ENCODE measurements around the gene ERV3-1.
"Not testable (repeated sequence)": the region's sequence is repeated elsewhere in the genome, so short reads cannot be mapped to it uniquely, and the experiment has no call there.

The ERV3-1 gene

DNA sequence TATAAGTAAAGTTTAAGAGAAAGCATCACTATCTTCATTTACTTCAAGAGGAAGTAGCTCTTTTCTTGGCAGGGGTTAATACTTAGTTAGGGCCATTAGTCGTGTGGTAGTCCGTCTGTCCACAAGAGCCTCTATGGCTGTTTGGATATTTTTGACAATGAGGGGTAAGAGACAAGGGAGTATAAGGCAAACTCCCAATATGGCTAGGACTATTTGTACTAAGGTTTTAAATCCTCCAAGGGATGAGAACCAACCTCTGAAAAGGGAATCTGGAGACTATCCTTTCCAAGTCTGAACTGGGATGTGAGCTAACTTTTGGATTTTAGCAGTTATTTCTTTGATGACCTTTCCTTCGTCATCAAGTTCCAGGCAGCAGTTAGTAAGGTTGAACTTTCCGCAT is 15.6 kb downstream of the ERV3-1 start, which contains the start of gene ZNF117:
ZNF117 (minus strand) TSS at position 101 of the 400 bp plus-strand sequence.
- H3K27ac ChIP-seq (ENCODE audit: low read depth in 2 of 2, low read length in 2 of 2): no peak within 1 kb of the TSS
- peaks cover 0 to 28% of the 10 kb centered on the region in 2 donors for H3K9me3 ChIP-seq (ENCODE audit: control insufficient read depth in 2 of 2, low read length in 2 of 2)
- H3K27me3 ChIP-seq (ENCODE audit: control insufficient read depth in 2 of 2, insufficient read depth in 2 of 2, low read length in 2 of 2): no peaks in the 10 kb centered on the region

DNA sequence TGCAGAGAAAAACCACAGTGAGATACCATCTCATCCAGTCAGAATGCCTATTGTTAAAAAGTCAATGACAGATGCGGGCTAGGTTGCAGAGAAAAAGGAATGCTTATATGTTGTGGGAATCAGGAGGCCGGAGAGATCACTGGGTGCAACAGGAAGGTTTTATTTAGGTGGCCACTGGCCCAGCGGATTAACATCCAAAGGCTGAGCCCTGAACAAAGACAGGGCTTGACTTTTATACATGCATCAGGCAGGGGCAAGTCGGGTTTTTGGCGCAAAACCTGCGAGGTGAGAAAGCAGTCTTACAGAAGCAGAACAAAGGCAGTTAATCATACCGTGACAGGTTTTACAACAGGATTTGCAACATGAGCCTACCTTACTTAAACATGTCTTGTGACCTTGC is 16.3 kb downstream of the ERV3-1 start:
- Histone ChIP-seq H3K27me3 (ENCODE audit: control insufficient read depth in 2 of 2, insufficient read depth in 2 of 2, low read length in 2 of 2) (no peaks in the 10 kb centered on the region), H3K9ac (ENCODE audit: low read depth in 1 of 2, low read length in 2 of 2) (no peak overlapping the region), H3K27ac (ENCODE audit: low read depth in 2 of 2, low read length in 2 of 2) (no peak overlapping the region), H3K4me3 (ENCODE audit: low read length in 2 of 2) (no peak overlapping the region), H3K4me1 (ENCODE audit: control insufficient read depth in 2 of 2, insufficient read depth in 2 of 2, low read length in 2 of 2) (no peaks in the 10 kb centered on the region), H3K9me3 (ENCODE audit: control insufficient read depth in 2 of 2, low read length in 2 of 2) (peaks cover 0 to 28% of the 10 kb centered on the region in 2 donors), H3K36me3 (ENCODE audit: control insufficient read depth in 2 of 2, insufficient read depth in 2 of 2, low read length in 2 of 2) (peaks cover 0 to 8% of the 10 kb centered on the region in 2 donors)

More for the DNA sequence above, 15.6 kb downstream of the ERV3-1 start, which contains the start of gene ZNF117:
- no peak within 1 kb of the TSS for H3K4me3 ChIP-seq (ENCODE audit: low read length in 2 of 2)
- H3K9ac ChIP-seq (ENCODE audit: low read depth in 1 of 2, low read length in 2 of 2): no peak within 1 kb of the TSS
- peaks cover 0 to 8% of the 10 kb centered on the region in 2 donors for H3K36me3 ChIP-seq (ENCODE audit: control insufficient read depth in 2 of 2, insufficient read depth in 2 of 2, low read length in 2 of 2)
- H3K4me1 ChIP-seq (ENCODE audit: control insufficient read depth in 2 of 2, insufficient read depth in 2 of 2, low read length in 2 of 2): no peaks in the 10 kb centered on the region

DNA sequence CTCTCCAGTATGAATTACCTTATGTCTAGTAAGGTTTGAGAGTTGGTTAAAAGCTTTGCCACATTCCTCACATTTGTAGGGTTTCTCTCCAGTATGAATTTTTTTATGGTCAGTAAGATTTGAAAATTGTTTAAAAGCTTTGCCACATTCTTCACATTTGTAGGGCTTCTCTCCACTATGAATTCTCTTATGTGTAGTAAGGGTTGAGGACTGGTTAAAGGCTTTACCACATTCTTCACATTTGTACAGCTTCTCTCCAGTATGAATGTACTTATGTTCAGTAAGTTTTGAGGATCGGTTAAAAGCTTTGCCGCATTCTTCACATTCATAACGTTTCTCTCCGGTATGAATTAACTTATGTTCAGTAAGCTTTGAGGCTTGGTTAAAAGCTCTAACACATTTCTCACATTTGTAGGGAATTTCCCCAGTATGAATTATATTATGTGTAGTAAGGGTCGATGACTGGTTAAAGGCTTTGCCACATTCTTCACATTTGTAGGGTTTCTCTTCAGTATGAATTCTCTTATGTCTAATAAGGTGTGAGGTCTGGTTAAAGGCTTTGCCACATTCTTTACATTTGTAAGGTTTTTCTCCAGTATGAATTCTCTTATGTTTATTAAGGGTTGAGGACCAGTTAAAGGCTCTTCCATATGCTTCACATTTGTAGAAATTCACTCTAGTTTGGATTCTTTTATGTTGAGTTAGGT is 27.8 kb downstream of the ERV3-1 start:
- peaks cover 19% of the 10 kb centered on the region in 2 donors for H3K36me3 ChIP-seq (ENCODE audit: control insufficient read depth in 2 of 2, insufficient read depth in 2 of 2, low read length in 2 of 2)
- H3K9ac ChIP-seq (ENCODE audit: low read depth in 1 of 2, low read length in 2 of 2): no peak overlapping the region
- peaks cover 35 to 37% of the 10 kb centered on the region in 2 donors for H3K9me3 ChIP-seq (ENCODE audit: control insufficient read depth in 2 of 2, low read length in 2 of 2)
- no peaks in the 10 kb centered on the region for H3K27me3 ChIP-seq (ENCODE audit: control insufficient read depth in 2 of 2, insufficient read depth in 2 of 2, low read length in 2 of 2)
- H3K27ac ChIP-seq (ENCODE audit: low read depth in 2 of 2, low read length in 2 of 2): no peak overlapping the region
- H3K4me1 ChIP-seq (ENCODE audit: control insufficient read depth in 2 of 2, insufficient read depth in 2 of 2, low read length in 2 of 2): no peaks in the 10 kb centered on the region
- no peak overlapping the region for H3K4me3 ChIP-seq (ENCODE audit: low read length in 2 of 2)

DNA sequence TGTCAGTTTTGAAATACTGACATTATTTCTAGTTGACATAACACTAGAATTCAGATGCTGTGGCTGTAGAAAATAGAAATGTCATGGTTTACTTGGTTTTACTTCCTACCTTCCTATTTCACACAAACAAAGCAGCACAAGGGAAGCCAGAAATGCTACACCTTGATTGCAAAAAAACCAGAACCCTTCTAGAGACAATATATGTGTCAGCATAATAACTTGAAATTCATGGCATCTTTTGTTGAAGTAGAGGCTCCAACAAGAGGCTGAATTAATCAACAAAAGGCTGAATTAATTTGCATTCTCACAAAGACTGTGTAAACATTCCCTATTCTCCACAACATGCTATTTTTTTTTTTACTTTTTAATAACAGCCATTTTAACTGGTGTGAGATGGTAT is 40.9 kb downstream of the ERV3-1 start:
- Histone ChIP-seq H3K4me1 (ENCODE audit: control insufficient read depth in 2 of 2, insufficient read depth in 2 of 2, low read length in 2 of 2) (no peaks in the 10 kb centered on the region), H3K9ac (ENCODE audit: low read depth in 1 of 2, low read length in 2 of 2) (no peak overlapping the region), H3K9me3 (ENCODE audit: control insufficient read depth in 2 of 2, low read length in 2 of 2) (no peaks in the 10 kb centered on the region), H3K27ac (ENCODE audit: low read depth in 2 of 2, low read length in 2 of 2) (no peak overlapping the region), H3K4me3 (ENCODE audit: low read length in 2 of 2) (no peak overlapping the region), H3K27me3 (ENCODE audit: control insufficient read depth in 2 of 2, insufficient read depth in 2 of 2, low read length in 2 of 2) (no peaks in the 10 kb centered on the region), H3K36me3 (ENCODE audit: control insufficient read depth in 2 of 2, insufficient read depth in 2 of 2, low read length in 2 of 2) (no peaks in the 10 kb centered on the region)

DNA sequence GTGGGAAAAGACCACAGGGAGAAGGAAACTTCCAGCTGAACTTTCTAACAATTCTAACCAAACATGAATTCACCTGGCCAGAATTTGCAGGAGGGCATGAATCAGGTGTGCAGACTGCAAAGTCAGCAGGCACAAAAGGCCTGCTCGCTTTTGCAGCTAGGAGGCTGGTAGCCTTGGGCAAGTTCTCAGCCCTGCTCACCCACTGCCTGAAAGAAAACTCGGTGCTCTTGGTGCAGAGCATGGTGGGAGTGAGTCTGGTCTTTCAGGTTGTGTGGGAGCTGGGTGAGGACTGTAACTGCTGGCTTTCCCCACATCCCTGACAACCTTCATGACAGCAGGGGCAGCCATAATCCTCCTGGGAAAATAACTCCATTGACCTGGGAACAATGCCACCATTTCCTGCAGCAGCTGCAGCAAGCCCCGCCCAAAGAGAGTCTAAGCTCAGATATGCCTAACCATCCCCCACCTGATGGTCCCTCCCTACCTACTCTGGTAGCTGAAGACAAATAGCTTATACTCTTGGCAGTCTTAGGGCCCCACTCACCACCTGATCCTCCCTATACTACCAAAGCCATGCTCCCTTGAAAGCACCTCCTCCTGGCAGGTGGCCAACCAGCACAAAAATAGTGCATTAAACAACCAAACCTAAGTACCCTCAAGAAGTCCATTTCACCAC is 47.3 kb downstream of the ERV3-1 start:
- Histone ChIP-seq H3K9me3 (ENCODE audit: control insufficient read depth in 2 of 2, low read length in 2 of 2) (no peaks in the 10 kb centered on the region), H3K4me3 (ENCODE audit: low read length in 2 of 2) (no peak overlapping the region), H3K27ac (ENCODE audit: low read depth in 2 of 2, low read length in 2 of 2) (no peak overlapping the region), H3K9ac (ENCODE audit: low read depth in 1 of 2, low read length in 2 of 2) (no peak overlapping the region), H3K27me3 (ENCODE audit: control insufficient read depth in 2 of 2, insufficient read depth in 2 of 2, low read length in 2 of 2) (no peaks in the 10 kb centered on the region), H3K36me3 (ENCODE audit: control insufficient read depth in 2 of 2, insufficient read depth in 2 of 2, low read length in 2 of 2) (no peaks in the 10 kb centered on the region), H3K4me1 (ENCODE audit: control insufficient read depth in 2 of 2, insufficient read depth in 2 of 2, low read length in 2 of 2) (no peaks in the 10 kb centered on the region)

DNA sequence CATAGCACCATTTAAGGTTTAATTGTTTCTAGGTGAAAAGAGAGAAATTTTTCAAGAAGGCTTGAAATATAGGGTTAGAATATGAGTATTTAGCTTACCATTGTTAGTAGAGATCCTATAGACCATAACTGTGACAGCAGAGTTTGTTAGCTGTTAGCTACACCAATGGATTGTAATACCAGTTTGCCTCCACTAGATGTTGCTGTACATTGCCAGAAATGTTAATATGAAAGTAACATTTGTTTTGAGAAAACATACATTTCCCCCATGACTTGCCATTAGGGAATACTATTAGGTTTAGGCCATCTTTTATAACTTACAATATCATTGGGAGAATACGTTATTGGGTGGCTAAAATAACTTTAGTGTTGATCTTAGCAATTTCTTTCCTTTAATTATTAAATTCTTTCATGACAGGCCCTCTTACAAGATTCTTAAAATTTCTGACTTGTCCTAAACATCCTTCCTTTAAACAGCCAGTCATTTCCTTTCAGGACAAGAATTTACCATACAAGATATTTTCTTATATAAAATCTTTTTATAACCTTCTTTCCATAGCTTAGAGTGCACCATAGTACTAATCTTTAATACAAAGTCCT is 55.1 kb downstream of the ERV3-1 start:
- Histone ChIP-seq H3K27me3 (ENCODE audit: control insufficient read depth in 2 of 2, insufficient read depth in 2 of 2, low read length in 2 of 2) (peaks cover 6 to 11% of the 10 kb centered on the region in 2 donors), H3K9ac (ENCODE audit: low read depth in 1 of 2, low read length in 2 of 2) (no peak overlapping the region), H3K9me3 (ENCODE audit: control insufficient read depth in 2 of 2, low read length in 2 of 2) (no peaks in the 10 kb centered on the region), H3K4me3 (ENCODE audit: low read length in 2 of 2) (no peak overlapping the region), H3K27ac (ENCODE audit: low read depth in 2 of 2, low read length in 2 of 2) (no peak overlapping the region), H3K36me3 (ENCODE audit: control insufficient read depth in 2 of 2, insufficient read depth in 2 of 2, low read length in 2 of 2) (no peaks in the 10 kb centered on the region), H3K4me1 (ENCODE audit: control insufficient read depth in 2 of 2, insufficient read depth in 2 of 2, low read length in 2 of 2) (no peaks in the 10 kb centered on the region)

DNA sequence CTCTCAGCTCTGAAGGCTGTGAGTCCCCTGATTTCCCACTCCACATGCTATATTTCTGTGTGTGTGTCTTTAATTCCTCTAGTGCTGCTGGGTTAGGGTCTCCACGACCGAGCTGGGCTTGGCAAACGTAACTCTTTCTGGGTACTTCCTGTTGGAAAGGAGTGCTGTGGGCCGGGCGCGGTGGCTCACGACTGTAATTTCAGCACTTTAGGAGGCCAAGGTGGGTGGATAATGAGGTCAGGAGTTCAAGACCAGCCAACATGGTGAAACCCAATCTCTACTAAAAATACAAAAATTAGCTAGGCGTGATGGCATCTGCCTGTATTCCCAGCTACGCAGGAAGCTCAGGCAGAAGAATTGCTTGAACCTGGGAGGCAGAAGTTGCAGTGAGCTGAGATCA is 55.8 kb downstream of the ERV3-1 start:
- H3K4me1 ChIP-seq (ENCODE audit: control insufficient read depth in 2 of 2, insufficient read depth in 2 of 2, low read length in 2 of 2); H3K9me3 ChIP-seq (ENCODE audit: control insufficient read depth in 2 of 2, low read length in 2 of 2); H3K36me3 ChIP-seq (ENCODE audit: control insufficient read depth in 2 of 2, insufficient read depth in 2 of 2, low read length in 2 of 2); H3K27ac ChIP-seq (ENCODE audit: low read depth in 2 of 2, low read length in 2 of 2); H3K4me3 ChIP-seq (ENCODE audit: low read length in 2 of 2); H3K9ac ChIP-seq (ENCODE audit: low read depth in 1 of 2, low read length in 2 of 2): not testable (repeated sequence)
- H3K27me3 ChIP-seq (ENCODE audit: control insufficient read depth in 2 of 2, insufficient read depth in 2 of 2, low read length in 2 of 2): peaks cover 11 to 12% of the 10 kb centered on the region in 2 donors

DNA sequence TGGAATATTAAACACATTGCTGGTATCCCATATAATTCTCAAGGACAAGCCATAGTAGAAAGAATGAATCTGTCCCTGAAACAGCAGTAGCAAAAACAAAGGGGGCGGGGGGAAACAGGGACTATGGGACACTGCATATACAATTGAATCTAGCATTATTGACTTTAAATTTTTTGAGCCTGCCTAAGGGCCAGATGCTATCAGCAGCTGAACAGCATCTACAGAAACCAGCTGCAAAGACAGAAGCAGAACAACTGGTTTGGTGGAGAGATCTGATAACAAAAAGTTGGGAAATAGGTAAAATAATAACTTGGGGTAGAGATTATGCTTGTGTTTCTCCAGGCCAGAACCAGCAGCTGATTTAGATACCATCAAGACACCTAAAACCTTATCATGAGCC is 57.7 kb downstream of the ERV3-1 start:
- not testable (repeated sequence) for H3K9ac ChIP-seq (ENCODE audit: low read depth in 1 of 2, low read length in 2 of 2); H3K36me3 ChIP-seq (ENCODE audit: control insufficient read depth in 2 of 2, insufficient read depth in 2 of 2, low read length in 2 of 2); H3K4me3 ChIP-seq (ENCODE audit: low read length in 2 of 2); H3K4me1 ChIP-seq (ENCODE audit: control insufficient read depth in 2 of 2, insufficient read depth in 2 of 2, low read length in 2 of 2); H3K9me3 ChIP-seq (ENCODE audit: control insufficient read depth in 2 of 2, low read length in 2 of 2); H3K27ac ChIP-seq (ENCODE audit: low read depth in 2 of 2, low read length in 2 of 2)
- H3K27me3 ChIP-seq (ENCODE audit: control insufficient read depth in 2 of 2, insufficient read depth in 2 of 2, low read length in 2 of 2): peaks cover 12 to 14% of the 10 kb centered on the region in 2 donors

DNA sequence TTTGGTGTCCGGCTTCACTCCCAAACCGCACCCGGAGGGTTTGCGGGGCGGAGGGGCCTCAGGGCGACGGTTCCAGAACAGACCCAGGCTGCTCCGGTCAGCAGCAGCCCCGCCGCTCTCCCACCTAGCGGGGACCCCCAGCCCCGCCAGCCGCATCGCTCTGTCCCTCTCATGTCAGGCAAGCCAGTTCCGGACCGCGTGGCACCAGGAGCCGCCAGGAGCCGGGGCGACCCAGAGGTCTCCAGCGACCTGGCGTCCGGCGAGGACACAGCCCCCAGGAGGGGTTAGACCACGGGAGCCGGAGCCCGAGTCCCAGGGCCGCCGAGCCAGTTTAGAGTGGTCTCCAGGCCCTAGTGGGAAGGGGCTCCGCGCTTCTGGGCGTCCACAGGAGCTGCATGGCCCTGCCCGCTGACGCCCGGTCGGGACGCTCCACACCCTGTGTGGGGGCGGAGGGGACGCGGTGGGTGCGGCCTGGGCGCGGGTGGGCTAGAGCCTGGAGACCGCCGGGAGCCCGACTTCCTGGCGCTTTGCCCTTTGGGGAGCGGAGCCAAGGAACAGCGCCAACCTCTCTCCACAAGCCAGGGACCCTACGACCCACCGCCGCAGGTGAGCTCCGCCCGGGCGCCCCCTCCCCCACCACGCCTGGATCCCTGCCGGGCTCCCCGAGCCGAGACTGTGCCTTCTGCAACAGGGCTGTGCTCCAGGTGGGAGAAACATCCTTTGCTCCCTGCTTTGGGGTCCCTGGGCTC is 59.1 kb downstream of the ERV3-1 start:
- Histone ChIP-seq H3K27me3 (ENCODE audit: control insufficient read depth in 2 of 2, insufficient read depth in 2 of 2, low read length in 2 of 2) (peaks cover 12 to 14% of the 10 kb centered on the region in 2 donors), H3K27ac (ENCODE audit: low read depth in 2 of 2, low read length in 2 of 2) (no peak overlapping the region), H3K4me3 (ENCODE audit: low read length in 2 of 2) (peak overlapping the region in 1 of 2 donors; percentile 7), H3K36me3 (ENCODE audit: control insufficient read depth in 2 of 2, insufficient read depth in 2 of 2, low read length in 2 of 2) (no peaks in the 10 kb centered on the region), H3K4me1 (ENCODE audit: control insufficient read depth in 2 of 2, insufficient read depth in 2 of 2, low read length in 2 of 2) (no peaks in the 10 kb centered on the region), H3K9ac (ENCODE audit: low read depth in 1 of 2, low read length in 2 of 2) (no peak overlapping the region), H3K9me3 (ENCODE audit: control insufficient read depth in 2 of 2, low read length in 2 of 2) (no peaks in the 10 kb centered on the region)

DNA sequence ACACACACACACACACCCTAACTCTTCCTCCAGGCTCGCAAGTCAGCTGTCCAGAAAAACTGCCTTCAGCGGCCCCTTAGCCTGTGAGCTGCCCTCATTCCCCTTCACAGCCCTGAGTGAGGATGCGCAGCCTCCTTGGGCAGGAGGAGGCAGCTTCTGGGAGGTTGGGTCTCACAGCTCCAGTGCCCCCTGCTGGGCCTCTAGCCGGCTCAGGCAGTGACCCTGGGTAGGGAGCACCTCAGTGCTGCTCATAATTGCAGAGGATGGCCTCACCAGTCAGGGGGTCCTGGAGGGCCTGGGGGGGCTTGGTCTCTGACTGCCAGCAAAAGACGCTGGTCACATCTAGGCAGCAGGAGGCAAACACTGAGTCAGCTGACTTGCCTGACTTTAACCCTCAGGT is 59.7 kb downstream of the ERV3-1 start:
- H3K4me3 ChIP-seq (ENCODE audit: low read length in 2 of 2): no peak overlapping the region
- no peaks in the 10 kb centered on the region for H3K4me1 ChIP-seq (ENCODE audit: control insufficient read depth in 2 of 2, insufficient read depth in 2 of 2, low read length in 2 of 2)
- H3K9ac ChIP-seq (ENCODE audit: low read depth in 1 of 2, low read length in 2 of 2): no peak overlapping the region
- H3K9me3 ChIP-seq (ENCODE audit: control insufficient read depth in 2 of 2, low read length in 2 of 2): no peaks in the 10 kb centered on the region
- no peaks in the 10 kb centered on the region for H3K36me3 ChIP-seq (ENCODE audit: control insufficient read depth in 2 of 2, insufficient read depth in 2 of 2, low read length in 2 of 2)
- no peak overlapping the region for H3K27ac ChIP-seq (ENCODE audit: low read depth in 2 of 2, low read length in 2 of 2)
- H3K27me3 ChIP-seq (ENCODE audit: control insufficient read depth in 2 of 2, insufficient read depth in 2 of 2, low read length in 2 of 2): peaks cover 12 to 14% of the 10 kb centered on the region in 2 donors

Data from mucosa of rectum (tissue), 2 donors.